HG02759 (cell line): ENCODE data around the gene SH3BP2.
"Not testable (repeated sequence)": the region's sequence is repeated elsewhere in the genome, so short reads cannot be mapped to it uniquely, and the experiment has no call there.

ENCODE experiments used
- ATAC-seq: cut with Tn5 transposase; IDR thresholded peaks from one replicate; pipeline ENCODE4 v1.9.1; 2021; ENCODE audit warnings: mild to moderate bottlenecking, moderate library complexity; ENCODE audit not compliant: unreplicated experiment

Gene SH3BP2

GRCh38 chr4:2762048-2762447, 30.8 kb upstream of the SH3BP2 start:
- no peak for ATAC-seq

- ATAC-seq, result not testable (repeated sequence)
These were observed 30.2 kb upstream of the SH3BP2 start for GRCh38 chr4:2762486-2763370.

- ATAC-seq, result no peak
These were observed 29.3 kb upstream of the SH3BP2 start for GRCh38 chr4:2763511-2763967.

GRCh38 chr4:2765832-2766526, 26.9 kb upstream of the SH3BP2 start:
- no peak for ATAC-seq

GRCh38 chr4:2767046-2767704, 25.7 kb upstream of the SH3BP2 start:
- no peak for ATAC-seq

- ATAC-seq, result no peak
These were observed 25.2 kb upstream of the SH3BP2 start for GRCh38 chr4:2767705-2768074.

GRCh38 chr4:2768124-2768523, 24.8 kb upstream of the SH3BP2 start:
- ATAC-seq, result no peak

GRCh38 chr4:2768921-2769336, 24.0 kb upstream of the SH3BP2 start:
- ATAC-seq, result no peak

- ATAC-seq, result no peak
These were observed 21.6 kb upstream of the SH3BP2 start for GRCh38 chr4:2771264-2771663.

- not testable (repeated sequence) for ATAC-seq
These were observed 12.2 kb upstream of the SH3BP2 start for GRCh38 chr4:2780643-2781042.

GRCh38 chr4:2781911-2782310, 11.0 kb upstream of the SH3BP2 start:
- ATAC-seq, result no peak

- ATAC-seq, result no peak
These were observed 9.1 kb upstream of the SH3BP2 start for GRCh38 chr4:2783790-2784189.

GRCh38 chr4:2785613-2786012, 7.3 kb upstream of the SH3BP2 start:
- ATAC-seq, result no peak

GRCh38 chr4:2786152-2786671, 6.7 kb upstream of the SH3BP2 start:
- ATAC-seq, result no peak

- peak; percentile 6 for ATAC-seq
These were observed 6.1 kb upstream of the SH3BP2 start for GRCh38 chr4:2786794-2787229.

GRCh38 chr4:2787230-2788100, 5.4 kb upstream of the SH3BP2 start:
- ATAC-seq, result peak; percentile 80

- ATAC-seq, result no peak
These were observed 4.8 kb upstream of the SH3BP2 start for GRCh38 chr4:2788101-2788500.

GRCh38 chr4:2788532-2789103, 4.3 kb upstream of the SH3BP2 start:
- no peak for ATAC-seq

- no peak for ATAC-seq
These were observed 3.5 kb upstream of the SH3BP2 start for GRCh38 chr4:2789351-2789750.
